ENCODE measurements around the gene KRTAP10-1. TPM values are rescaled to one million over a fixed set of nuclear protein-coding genes. Genes with fewer than 3 reads are reported as not detected.

KRTAP10-1 gene
- total RNA-seq, 6 donors from 2014 or later = not detected

DNA sequence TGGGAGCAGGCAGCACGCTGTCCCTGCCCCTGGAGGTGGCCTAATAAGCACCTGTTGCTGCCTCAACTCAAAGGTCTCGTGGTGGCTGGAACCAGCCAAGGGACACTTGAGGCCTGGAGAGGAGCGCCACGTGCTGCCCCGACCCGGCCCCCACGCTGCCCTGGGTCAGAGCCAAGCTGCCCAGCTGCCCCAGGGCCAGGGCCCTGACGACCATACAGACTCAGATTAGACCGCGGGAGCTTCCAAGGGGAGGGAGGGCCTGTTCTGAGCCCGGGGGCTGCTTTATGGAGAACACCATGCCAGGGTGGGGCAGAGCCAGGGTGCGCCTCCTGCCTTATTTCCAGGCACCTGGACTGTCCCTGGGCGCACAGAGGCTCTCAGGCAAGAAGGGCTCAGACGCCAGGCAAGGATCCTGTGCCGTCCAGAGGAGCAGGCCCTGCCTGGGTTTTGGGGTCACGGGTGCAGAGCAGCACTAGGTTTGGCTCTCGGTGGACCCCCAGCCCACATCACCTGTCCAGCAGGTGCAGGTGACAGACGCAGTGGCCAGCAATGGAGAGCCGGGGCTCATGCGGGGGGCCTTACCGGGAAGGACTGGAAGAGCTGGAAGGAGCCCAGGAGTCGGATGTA is 18.6 kb downstream of the KRTAP10-1 start:
- ATAC-seq (ENCODE audit: low FRiP score in 2 of 2) (no peak), DNase-seq (peak in 1 of 2 donors; percentile 20)
- H3K9me3 ChIP-seq = no peaks in the 10 kb centered on the region
- no peak overlapping the region for H3K4me3 ChIP-seq
- H3K27me3 ChIP-seq = peaks cover 0 to 7% (median 0%) of the 10 kb centered on the region in 4 donors
- no peaks in the 10 kb centered on the region for H3K4me1 ChIP-seq
- H3K36me3 ChIP-seq = no peaks in the 10 kb centered on the region
- 88 to 91% methylated on average over 3 to 12 of the region's 22 CpGs for WGBS, 2 donors
- no peak for TF ChIP-seq POLR2A (IDR thresholded peaks at IDR 0.05)
- no peak for TF ChIP-seq EP300 (IDR thresholded peaks at IDR 0.05)
- no peak for TF ChIP-seq POLR2AphosphoS5 (IDR thresholded peaks at IDR 0.05)
- TF ChIP-seq, protein P1, sequence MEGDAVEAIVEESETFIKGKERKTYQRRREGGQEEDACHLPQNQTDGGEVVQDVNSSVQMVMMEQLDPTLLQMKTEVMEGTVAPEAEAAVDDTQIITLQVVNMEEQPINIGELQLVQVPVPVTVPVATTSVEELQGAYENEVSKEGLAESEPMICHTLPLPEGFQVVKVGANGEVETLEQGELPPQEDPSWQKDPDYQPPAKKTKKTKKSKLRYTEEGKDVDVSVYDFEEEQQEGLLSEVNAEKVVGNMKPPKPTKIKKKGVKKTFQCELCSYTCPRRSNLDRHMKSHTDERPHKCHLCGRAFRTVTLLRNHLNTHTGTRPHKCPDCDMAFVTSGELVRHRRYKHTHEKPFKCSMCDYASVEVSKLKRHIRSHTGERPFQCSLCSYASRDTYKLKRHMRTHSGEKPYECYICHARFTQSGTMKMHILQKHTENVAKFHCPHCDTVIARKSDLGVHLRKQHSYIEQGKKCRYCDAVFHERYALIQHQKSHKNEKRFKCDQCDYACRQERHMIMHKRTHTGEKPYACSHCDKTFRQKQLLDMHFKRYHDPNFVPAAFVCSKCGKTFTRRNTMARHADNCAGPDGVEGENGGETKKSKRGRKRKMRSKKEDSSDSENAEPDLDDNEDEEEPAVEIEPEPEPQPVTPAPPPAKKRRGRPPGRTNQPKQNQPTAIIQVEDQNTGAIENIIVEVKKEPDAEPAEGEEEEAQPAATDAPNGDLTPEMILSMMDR (IDR thresholded peaks at IDR 0.05) = no peak
- no peak overlapping the region for H3K27ac ChIP-seq

DNA sequence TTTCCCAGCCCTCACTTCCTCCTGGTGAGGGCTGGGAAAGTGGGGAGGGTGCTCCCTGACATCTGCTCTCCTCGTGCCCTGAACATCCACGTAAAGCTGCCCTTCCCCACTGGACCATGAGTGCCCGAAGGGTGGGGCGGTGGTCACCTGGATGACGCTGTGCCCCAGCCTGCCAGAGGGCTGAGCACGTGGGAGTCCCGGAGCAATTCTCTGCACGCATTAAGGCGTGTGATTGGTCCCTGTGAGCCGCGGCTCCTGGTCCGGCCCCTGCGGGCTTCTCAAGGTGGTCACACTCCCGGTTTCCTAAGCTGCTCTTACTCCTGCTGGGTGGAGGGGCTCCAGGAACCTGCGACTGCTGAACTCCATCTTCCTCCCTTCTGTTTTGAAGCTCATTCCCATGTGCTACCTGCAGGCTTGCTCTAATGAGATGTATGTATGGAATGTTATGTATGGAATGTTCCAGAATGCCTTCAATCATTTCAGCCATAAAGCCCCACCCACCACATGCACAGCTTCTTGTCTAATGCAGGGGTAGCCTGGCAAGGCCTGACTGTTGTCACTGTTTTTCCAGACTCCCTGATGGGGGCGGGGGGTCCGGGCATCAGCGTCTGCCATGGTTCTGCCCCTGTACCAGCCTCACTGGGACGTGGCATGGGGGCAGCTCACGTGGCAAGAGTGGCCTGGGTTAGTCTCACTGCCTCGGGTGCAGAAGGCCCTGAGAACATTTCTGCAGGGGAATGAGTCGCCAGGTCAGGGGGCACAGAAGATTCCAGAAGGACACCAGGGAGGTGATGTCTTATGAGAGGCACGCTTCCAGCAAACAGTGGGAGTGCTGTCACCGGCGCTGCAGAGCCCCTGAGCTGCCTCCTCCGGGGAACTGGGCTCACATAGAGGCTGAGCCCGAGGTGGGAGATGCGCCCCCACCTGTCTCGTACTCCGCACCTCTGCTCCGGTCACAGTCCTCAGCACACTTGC is 19.4 kb downstream of the KRTAP10-1 start:
- TF ChIP-seq, protein P1 (IDR thresholded peaks at IDR 0.05) = no peak
- TF ChIP-seq POLR2A (IDR thresholded peaks at IDR 0.05) (no peak), POLR2AphosphoS5 (IDR thresholded peaks at IDR 0.05) (no peak), EP300 (IDR thresholded peaks at IDR 0.05) (no peak)
- H3K4me3 ChIP-seq = no peak overlapping the region
- no peaks in the 10 kb centered on the region for H3K4me1 ChIP-seq
- no peaks in the 10 kb centered on the region for H3K36me3 ChIP-seq
- peak in 1 of 2 donors; percentile 10 for DNase-seq
- H3K27me3 ChIP-seq = peaks cover 0 to 7% (median 0%) of the 10 kb centered on the region in 4 donors
- no peaks in the 10 kb centered on the region for H3K9me3 ChIP-seq
- 84 to 87% methylated on average over 21 to 30 of the region's 31 CpGs for WGBS, 2 donors
- no peak overlapping the region for H3K27ac ChIP-seq
- no peak for ATAC-seq (ENCODE audit: low FRiP score in 2 of 2)

DNA sequence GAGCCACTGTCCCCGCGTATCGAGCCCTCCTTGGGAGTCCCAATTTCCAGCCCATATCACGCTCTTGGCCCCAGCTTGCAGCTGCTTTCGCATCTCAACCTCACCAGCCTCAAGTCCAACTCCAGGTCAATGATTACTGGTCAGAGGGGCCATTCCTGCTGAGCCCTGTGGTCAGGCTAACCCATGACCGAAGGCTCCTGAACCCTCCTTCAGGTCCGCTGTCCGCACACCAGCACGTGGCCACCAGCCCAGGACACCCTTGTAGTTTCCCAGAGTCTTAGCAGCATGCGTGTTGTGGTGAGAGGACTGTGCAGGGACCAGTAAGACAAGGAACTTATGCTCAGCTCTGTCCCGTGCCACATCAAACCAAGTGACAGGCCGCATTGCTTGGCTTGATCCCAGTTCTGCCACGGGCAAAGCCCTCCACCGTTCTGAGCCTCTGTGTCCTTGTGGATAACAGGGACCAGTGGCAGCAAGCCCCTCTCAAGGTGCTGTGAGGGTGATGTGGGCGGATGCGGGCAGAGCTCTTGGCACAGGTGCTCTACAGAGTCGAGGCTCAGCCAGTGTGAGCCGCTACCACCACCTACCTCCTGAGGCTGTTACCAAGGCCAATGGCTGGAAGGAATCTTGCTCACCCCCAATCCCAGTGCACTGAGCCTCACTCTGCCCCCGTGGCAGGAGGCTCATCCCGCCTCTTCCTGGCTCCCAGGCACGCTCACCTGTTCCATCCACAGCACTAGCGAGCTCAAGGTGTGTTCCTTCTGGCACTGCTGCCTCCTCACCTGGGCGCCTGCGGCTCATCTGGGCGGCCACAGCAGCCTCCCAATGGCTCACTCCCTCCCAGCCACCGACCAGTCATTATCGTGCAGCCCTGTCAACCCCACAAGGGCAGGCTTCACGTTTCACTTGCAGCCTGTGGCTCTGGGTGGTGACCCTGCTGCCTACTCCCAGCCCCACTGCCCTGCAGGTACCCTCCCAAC is 20.4 kb downstream of the KRTAP10-1 start:
- H3K27me3 ChIP-seq = peaks cover 0 to 7% (median 0%) of the 10 kb centered on the region in 4 donors
- no peaks in the 10 kb centered on the region for H3K9me3 ChIP-seq
- TF ChIP-seq POLR2AphosphoS5 (IDR thresholded peaks at IDR 0.05) (no peak), POLR2A (IDR thresholded peaks at IDR 0.05) (no peak), EP300 (IDR thresholded peaks at IDR 0.05) (no peak)
- TF ChIP-seq, protein P1 (IDR thresholded peaks at IDR 0.05) = no peak
- H3K4me1 ChIP-seq = no peaks in the 10 kb centered on the region
- no peak overlapping the region for H3K4me3 ChIP-seq
- no peaks in the 10 kb centered on the region for H3K36me3 ChIP-seq
- H3K27ac ChIP-seq = no peak overlapping the region
- ATAC-seq (ENCODE audit: low FRiP score in 2 of 2) = no peak
- DNase-seq = no peak
- WGBS, 2 donors = 87 to 94% methylated on average over 16 to 28 of the region's 28 CpGs

DNA sequence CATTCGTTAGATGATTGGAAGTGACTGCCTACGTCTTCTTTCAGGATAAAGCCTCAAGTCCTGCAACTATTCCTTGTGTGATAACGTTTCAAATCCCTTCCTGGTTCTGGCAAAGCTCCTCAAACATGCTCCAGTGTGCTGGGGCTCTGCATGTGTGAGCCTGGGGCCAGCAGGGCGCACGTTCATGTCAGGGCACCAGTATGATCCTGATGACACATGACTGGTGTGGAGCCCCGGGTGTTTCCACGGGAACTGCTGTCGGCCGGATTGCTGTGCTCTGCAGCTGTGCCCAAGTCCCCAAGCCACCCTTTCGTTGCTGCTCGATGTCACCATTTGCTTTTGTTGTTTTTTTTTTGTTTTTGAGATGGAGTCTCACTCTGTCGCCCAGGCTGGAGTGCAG is 21.3 kb downstream of the KRTAP10-1 start:
- H3K4me1 ChIP-seq = no peaks in the 10 kb centered on the region
- no peaks in the 10 kb centered on the region for H3K9me3 ChIP-seq
- no peak for ATAC-seq (ENCODE audit: low FRiP score in 2 of 2)
- H3K4me3 ChIP-seq = no peak overlapping the region
- no peak overlapping the region for H3K27ac ChIP-seq
- TF ChIP-seq POLR2A (IDR thresholded peaks at IDR 0.05) (no peak), POLR2AphosphoS5 (IDR thresholded peaks at IDR 0.05) (no peak), EP300 (IDR thresholded peaks at IDR 0.05) (no peak)
- TF ChIP-seq, protein P1 (IDR thresholded peaks at IDR 0.05) = no peak
- DNase-seq = no peak
- H3K27me3 ChIP-seq = peaks cover 0 to 7% (median 0%) of the 10 kb centered on the region in 4 donors
- H3K36me3 ChIP-seq = no peaks in the 10 kb centered on the region
- 75 to 90% methylated on average over 9 to 12 of the region's 12 CpGs for WGBS, 2 donors
